IMR-90 (cell line): ENCODE data around the gene LSM14B. TPM values are rescaled to one million over a fixed set of nuclear protein-coding genes. Genes with fewer than 3 reads are reported as not detected.

ENCODE experiments used
- ATAC-seq: fragments of 200-7000 bp; cut with Tn5 transposase; 2 replicates; pipeline ENCODE4 v1.9.1; 2020; ENCODE audit warnings: low read depth, mild to moderate bottlenecking, moderate library complexity
- BruUV-seq: library from RNA; stranded (reverse); fragments of 400-500 nt; replicated peaks from 2 replicates; lab custom pipeline; 2021; lab: Mats Ljungman, UMichigan
- CTCF ChIA-PET: fragments of 300-600 bp; formaldehyde crosslinking; extraction: SDS; loops from one replicate; lab custom pipeline; 2021; ENCODE audit warnings: antibody characterized with exemption; lab: Yijun Ruan, JAX
- POLR2A ChIA-PET: fragments of 300-600 bp; sonication (Branson Sonifier 250); formaldehyde crosslinking; loops from one replicate; lab custom pipeline; 2022; ENCODE audit warnings: antibody characterized with exemption; ENCODE audit not compliant: unreplicated experiment; lab: Charles Lee
- DNase-seq: peaks from one replicate; pipeline ENCODE4 v3.0.0; 2013
- H2AFZ ChIP-seq: replicated peaks from 2 replicates; pipeline ENCODE3; 2013; ENCODE audit warnings: low read length, mild to moderate bottlenecking; ENCODE audit not compliant: poor library complexity
- H2AK5ac ChIP-seq: 2 replicates; pipeline ENCODE4 v1.6.1; 2013; ENCODE audit warnings: low read depth, low read length, inconsistent platforms
- H2AK9ac ChIP-seq: replicated peaks from 2 replicates; pipeline ENCODE3; 2013; ENCODE audit warnings: mild to moderate bottlenecking, low read depth, low read length, moderate library complexity; ENCODE audit not compliant: poor library complexity
- H2BK120ac ChIP-seq: 2 replicates; pipeline ENCODE4 v1.6.1; 2013; ENCODE audit warnings: low read depth, low read length, inconsistent platforms
- H2BK15ac ChIP-seq: 3 replicates; pipeline ENCODE4 v1.6.1; 2013; ENCODE audit warnings: low read depth, low read length, inconsistent platforms
- H2BK20ac ChIP-seq: 2 replicates; pipeline ENCODE4 v1.6.1; 2013; ENCODE audit warnings: low read depth, mild to moderate bottlenecking, inconsistent platforms, low read length, moderate library complexity
- H2BK5ac ChIP-seq: 2 replicates; pipeline ENCODE4 v1.6.1; 2013; ENCODE audit warnings: mild to moderate bottlenecking, low read depth, low read length, inconsistent platforms; ENCODE audit not compliant: poor library complexity, severe bottlenecking
- H3K14ac ChIP-seq: replicated peaks from 2 replicates; pipeline ENCODE4 v1.6.1; 2013; ENCODE audit warnings: low read depth, low read length, inconsistent platforms
- H3K18ac ChIP-seq: 2 replicates; pipeline ENCODE4 v1.6.1; 2013; ENCODE audit warnings: low read depth, low read length, control low read depth
- H3K23ac ChIP-seq: 2 replicates; pipeline ENCODE4 v1.6.1; 2013; ENCODE audit warnings: low read depth, low read length, inconsistent platforms
- H3K27ac ChIP-seq: 2 replicates; pipeline ENCODE4 v1.5.1; 2013; ENCODE audit warnings: mild to moderate bottlenecking, control low read depth, low read length; ENCODE audit not compliant: insufficient read depth
- H3K27me3 ChIP-seq: 2 replicates; pipeline ENCODE4 v1.6.1; 2013; ENCODE audit warnings: low read length; ENCODE audit not compliant: control insufficient read depth, insufficient read depth
- H3K36me3 ChIP-seq: 2 replicates; pipeline ENCODE4 v1.6.1; 2013; ENCODE audit warnings: low read length, mixed read lengths; ENCODE audit not compliant: control insufficient read depth, insufficient read depth
- H3K4ac ChIP-seq: 2 replicates; pipeline ENCODE4 v1.6.1; 2013; ENCODE audit warnings: low read depth, low read length, inconsistent platforms
- H3K4me1 ChIP-seq: 2 replicates; pipeline ENCODE4 v1.6.1; 2013; ENCODE audit warnings: low read length, mixed read lengths; ENCODE audit not compliant: control insufficient read depth, insufficient read depth
- H3K4me2 ChIP-seq: 2 replicates; pipeline ENCODE4 v1.6.1; 2013; ENCODE audit warnings: low read depth, mild to moderate bottlenecking, control low read depth, low read length, moderate library complexity
- H3K4me3 ChIP-seq: 2 replicates; pipeline ENCODE4 v1.5.1; 2013; ENCODE audit warnings: low read depth, mild to moderate bottlenecking, control low read depth, low read length, moderate library complexity; ENCODE audit not compliant: insufficient read depth
- H3K56ac ChIP-seq: 2 replicates; pipeline ENCODE4 v1.6.1; 2013; ENCODE audit warnings: low read length, inconsistent platforms; ENCODE audit not compliant: insufficient read depth; ENCODE audit errors: extremely low read depth
- H3K79me1 ChIP-seq, 2 experiments: 2 replicates each; pipeline ENCODE4 v1.6.1; 2013; ENCODE audit warnings: low read length in 2 of 2, inconsistent platforms in 1 of 2, low read depth in 1 of 2
- H3K9ac ChIP-seq: 2 replicates; pipeline ENCODE4 v1.6.1; 2013; ENCODE audit warnings: low read depth, low read length, control low read depth
- H3K9me1 ChIP-seq: 2 replicates; pipeline ENCODE4 v1.6.1; 2013; ENCODE audit warnings: low read length, inconsistent platforms; ENCODE audit not compliant: insufficient read depth
- H3K9me3 ChIP-seq: 2 replicates; pipeline ENCODE4 v1.6.1; 2013; ENCODE audit warnings: low read length; ENCODE audit not compliant: control insufficient read depth, insufficient read depth
- H4K20me1 ChIP-seq: 2 replicates; pipeline ENCODE4 v1.6.1; 2013; ENCODE audit warnings: low read length, inconsistent platforms; ENCODE audit not compliant: insufficient read depth
- H4K5ac ChIP-seq: 2 replicates; pipeline ENCODE4 v1.6.1; 2013; ENCODE audit warnings: mild to moderate bottlenecking, low read depth, low read length, control low read depth
- H4K8ac ChIP-seq, 2 experiments: 2 replicates each; pipeline ENCODE4 v1.6.1; 2013; ENCODE audit warnings: low read depth in 2 of 2, low read length in 2 of 2, control low read depth in 1 of 2, inconsistent platforms in 1 of 2
- H4K91ac ChIP-seq: 2 replicates; pipeline ENCODE4 v1.6.1; 2013; ENCODE audit warnings: low read depth, low read length, inconsistent platforms; ENCODE audit not compliant: insufficient read depth
- MAZ ChIP-seq: IDR thresholded peaks from 2 replicates; pipeline ENCODE4 v1.6.1; 2012; ENCODE audit warnings: low read depth, mild to moderate bottlenecking, low read length, improper control_type of control experiment, moderate library complexity, borderline replicate concordance
- USF2 ChIP-seq: fragments of 150-350 bp; IDR thresholded peaks from 2 replicates; pipeline ENCODE4 v1.6.1; 2017; ENCODE audit warnings: mild to moderate bottlenecking, antibody characterized with exemption, low read length, low read depth
- WGBS, 2 experiments: methylation state at CpG; one replicate each; pipeline versions ENCODE4 v1.1.5 to v1.1.7; 2013; ENCODE audit warnings: missing lambda C conversion rate in 2 of 2; ENCODE audit not compliant: insufficient read length in 1 of 2; ENCODE audit errors: extremely low coverage in 2 of 2; 5-methylcytosine and 5-hydroxymethylcytosine counted together
- dilution Hi-C: fragments of 300-500 bp; cut with HindIII; formaldehyde crosslinking; loops from one replicate; pipeline ENCODE4 v1.14.3; 2018; ENCODE audit warnings: low sequenced_read_pairs; ENCODE audit not compliant: unreplicated experiment
- in situ Hi-C: fragments of 300-500 bp; cut with MboI; formaldehyde crosslinking; loops from 3 replicates; pipeline ENCODE4 v1.14.3; 2019; ENCODE audit warnings: low sequenced_read_pairs, inconsistent platforms, mixed read lengths
- intact Hi-C: fragments of 100-400 bp; cut with micrococcal nuclease; formaldehyde crosslinking; loops from 2 replicates; pipeline ENCODE4 v1.10.0; 2022
- polyA plus RNA-seq, 3 experiments: library from polyadenylated mRNA; depleted of rRNA; stranded (reverse); fragments of >200 nt; gene quantifications; 2 replicates each; pipeline ENCODE4 v1.2.3, GENCODE V29; 2012; ENCODE audit warnings: low replicate concordance in 1 of 3
- total RNA-seq: library from RNA; depleted of rRNA; stranded (reverse); fragments of >200 nt; gene quantifications from 2 replicates; pipeline ENCODE4 v1.2.3, GENCODE V29; 2012

LSM14B gene
- total and polyA plus RNA-seq, 2 of the 4 experiments (the other 2 are of a cell fraction): 23.7 to 41.1 TPM

- Histone ChIP-seq H3K9me3 (peaks cover 48% of the 10 kb centered on the region), H3K4me1 (peaks cover 2% of the 10 kb centered on the region; the same call in 1 of the 2 replicates), H3K27ac (no peak overlapping the region), H4K5ac (no peak overlapping the region), H3K36me3 (no peaks in the 10 kb centered on the region), H3K14ac (no peak overlapping the region), H2AFZ (no peak overlapping the region), H4K8ac (no peak overlapping the region), H3K4me2 (no peak overlapping the region), H3K9ac (no peak overlapping the region), H3K4me3 (no peak overlapping the region), H3K27me3 (peaks cover 5% of the 10 kb centered on the region), H3K9me1 (no peaks in the 10 kb centered on the region), H2BK120ac (no peak overlapping the region), H2BK5ac (no peak overlapping the region), H3K18ac (no peak overlapping the region), H2AK9ac (no peak overlapping the region), H2BK20ac (no peak overlapping the region), H2AK5ac (no peak overlapping the region), H3K4ac (no peak overlapping the region), H4K20me1 (no peaks in the 10 kb centered on the region), H3K79me1 (no peaks in the 10 kb centered on the region), H3K56ac (no peak overlapping the region), H4K91ac (no peak overlapping the region), H2BK15ac (no peak overlapping the region), H3K23ac (no peak overlapping the region)
- CTCF ChIA-PET: no interaction called here
- in situ Hi-C loops (no loop called here), intact Hi-C loops (no loop called here), dilution Hi-C loops (no loop called here)
- TF ChIP-seq USF2 (peak; percentile 19; the same call in 1 of the 2 replicates), MAZ (no peak)
- BruUV-seq: no TSS peak
- DNase-seq (peak; percentile 46), ATAC-seq (peak; percentile 79)
- 11% methylated on average over 3 of the region's 7 CpGs; no CpG with 5 or more reads in 1 of the 2 experiments for WGBS, 2 experiments
- POLR2A ChIA-PET: no interaction called here
These were observed 17.4 kb upstream of the LSM14B start for GRCh38 chr20:62104791-62105345.
